Stimulated activated CD4-positive, alpha-beta T cell treated with anti-CD3 and anti-CD28 coated beads, Interleukin-15, amount 100 ng/mL, for 24 hours (primary cell): ENCODE data around the gene FANCC.

Experiments
- DNase-seq: peaks from one replicate; pipeline ENCODE4 v3.0.0-alpha.2; 2020

Gene FANCC

DNA sequence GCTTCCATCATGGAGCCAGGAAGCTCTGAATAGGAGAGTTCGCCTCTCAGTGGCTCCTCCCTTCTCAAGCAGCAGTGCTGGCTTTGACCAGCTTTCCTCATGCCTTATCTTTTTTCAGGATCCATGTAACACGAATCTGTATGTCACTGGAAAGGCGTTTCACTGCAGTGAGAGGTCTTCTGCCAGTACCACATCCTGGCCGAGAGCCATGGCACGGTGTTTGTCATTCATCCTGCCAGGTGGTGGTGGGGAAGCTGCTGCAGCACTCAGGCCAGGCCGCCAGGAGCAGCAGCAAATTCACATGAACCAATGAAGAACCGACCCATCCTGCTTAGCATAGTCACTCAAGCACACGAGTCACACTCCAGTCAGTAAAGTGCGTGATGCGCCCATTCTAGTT is 179.0 kb downstream of the FANCC start:
- DNase-seq = no peak

DNA sequence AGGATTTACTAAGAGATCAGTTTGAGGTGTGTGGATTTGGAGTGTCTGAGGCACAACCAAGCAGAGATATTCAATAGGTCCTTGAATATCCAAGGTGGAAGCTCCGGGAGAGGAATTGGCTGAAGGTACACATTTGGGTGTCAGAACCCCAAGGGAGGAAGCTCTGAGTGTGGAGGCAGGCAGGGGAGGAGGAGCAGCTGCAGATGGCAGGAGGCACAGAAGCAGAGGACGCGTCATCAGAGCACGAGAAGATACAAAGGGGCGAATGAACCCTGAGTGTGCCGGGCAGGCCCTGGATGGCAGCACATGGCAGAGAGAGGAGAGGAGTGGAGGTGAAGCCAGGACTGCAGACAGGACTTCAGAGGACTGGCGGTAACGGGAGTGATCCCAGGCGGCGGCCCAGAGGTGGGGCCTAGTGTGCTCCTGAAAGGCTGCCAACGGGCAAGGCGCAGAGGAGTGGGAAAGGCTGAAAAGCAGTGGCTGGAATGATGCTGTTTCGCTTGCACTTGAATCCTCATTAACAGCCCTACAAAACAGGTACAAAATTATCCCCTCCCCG is 179.8 kb downstream of the FANCC start:
- no peak for DNase-seq

DNA sequence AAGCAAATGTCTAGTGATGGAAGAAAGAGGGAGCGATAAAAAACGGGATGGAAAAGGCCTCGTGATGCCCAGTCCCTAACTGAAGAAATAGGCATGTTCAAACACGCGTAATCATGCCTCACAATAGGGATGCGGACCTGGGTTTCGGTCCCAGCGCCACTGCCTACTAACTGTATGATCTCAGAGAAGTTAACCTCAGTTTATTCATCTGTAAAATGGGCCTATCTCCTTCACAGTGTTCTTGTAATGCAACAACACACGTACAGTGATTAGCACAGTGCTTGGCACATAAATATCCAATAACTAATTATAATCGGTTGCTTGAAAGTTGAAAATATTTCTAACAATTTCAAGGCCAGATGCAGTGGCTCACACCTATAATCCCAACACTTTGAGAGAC is 181.8 kb downstream of the FANCC start:
- DNase-seq = no peak

DNA sequence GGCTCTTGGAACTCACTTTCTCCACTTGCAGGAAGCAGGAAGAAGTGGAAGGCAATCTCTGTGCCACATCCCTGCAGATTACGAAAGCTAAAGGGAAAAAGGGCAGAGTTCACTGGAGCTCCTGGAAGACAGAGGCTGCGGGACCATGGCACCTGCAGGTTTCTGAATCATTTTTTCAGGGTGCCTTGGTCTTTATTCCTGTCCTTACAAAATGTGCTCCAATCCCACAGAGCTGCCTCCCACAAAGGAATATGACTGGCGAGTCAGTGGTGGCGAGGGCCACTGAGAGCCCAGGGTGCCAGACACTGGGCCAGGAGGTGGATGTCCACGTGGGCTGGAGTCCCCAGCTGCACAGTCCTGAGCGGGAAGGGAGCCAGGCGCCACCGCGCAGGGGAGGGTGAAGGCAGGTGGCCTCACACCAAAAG is 183.0 kb downstream of the FANCC start:
- no peak for DNase-seq

DNA sequence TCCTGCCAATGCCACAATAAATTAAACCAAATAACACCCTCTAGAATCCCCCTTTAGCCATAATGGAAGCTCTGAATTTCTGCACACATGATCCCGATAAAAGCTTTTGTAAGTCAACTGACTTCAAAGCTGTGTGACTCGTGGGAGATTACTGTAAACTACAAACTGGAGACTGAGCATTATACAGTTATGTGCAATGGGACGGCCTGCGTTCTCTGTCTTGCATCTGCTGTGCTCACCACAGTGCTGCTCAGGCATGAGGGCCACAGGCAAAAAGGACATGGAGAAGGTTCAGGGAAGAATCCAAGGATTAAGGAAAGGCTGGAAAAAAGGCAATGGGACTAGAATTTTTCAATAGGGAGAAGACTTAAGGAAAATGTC is 184.2 kb downstream of the FANCC start:
- DNase-seq = no peak

DNA sequence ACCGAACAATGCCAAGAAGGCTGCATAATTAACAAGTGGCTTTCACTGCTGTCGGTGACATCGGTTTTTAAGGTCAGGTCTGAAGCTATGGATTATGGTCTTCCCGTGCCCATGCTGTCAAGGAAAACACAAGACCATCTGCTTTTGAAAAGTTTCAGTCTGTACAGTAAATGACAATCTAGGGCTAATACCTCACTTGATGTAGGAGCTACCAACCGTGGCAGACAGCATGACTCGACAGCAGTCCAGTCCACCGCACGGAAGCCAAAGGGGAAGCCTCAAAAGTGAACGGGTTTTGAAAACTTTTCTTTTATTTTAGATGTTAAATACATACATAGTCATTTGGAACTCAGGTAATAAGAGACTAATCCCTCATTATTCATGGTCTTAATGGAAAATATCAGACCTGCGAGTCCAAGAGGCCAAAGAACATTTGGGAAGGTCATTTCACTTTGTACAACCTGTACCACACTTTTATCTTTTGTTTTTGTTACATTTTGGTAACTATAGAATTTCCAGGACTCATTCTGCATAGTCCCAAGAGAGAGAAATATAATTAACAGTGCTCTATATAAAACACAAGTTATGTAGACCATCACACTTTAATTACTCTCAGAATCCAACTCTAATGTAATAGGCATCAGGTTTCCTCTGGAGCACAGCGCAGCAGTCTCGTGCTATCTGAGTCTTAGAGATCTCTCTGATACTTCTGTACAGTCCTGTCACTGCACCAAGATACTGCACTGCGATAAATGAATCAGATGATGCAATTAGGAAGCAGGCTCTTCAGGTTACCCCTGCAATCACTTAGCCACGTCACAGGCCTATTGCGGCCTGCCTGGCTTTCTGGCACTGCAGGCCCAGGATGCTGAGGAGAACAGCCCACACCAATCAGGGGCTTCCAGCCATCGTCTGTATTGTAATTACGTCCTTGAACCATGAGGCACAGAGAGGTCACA is 184.9 kb downstream of the FANCC start:
- no peak for DNase-seq

DNA sequence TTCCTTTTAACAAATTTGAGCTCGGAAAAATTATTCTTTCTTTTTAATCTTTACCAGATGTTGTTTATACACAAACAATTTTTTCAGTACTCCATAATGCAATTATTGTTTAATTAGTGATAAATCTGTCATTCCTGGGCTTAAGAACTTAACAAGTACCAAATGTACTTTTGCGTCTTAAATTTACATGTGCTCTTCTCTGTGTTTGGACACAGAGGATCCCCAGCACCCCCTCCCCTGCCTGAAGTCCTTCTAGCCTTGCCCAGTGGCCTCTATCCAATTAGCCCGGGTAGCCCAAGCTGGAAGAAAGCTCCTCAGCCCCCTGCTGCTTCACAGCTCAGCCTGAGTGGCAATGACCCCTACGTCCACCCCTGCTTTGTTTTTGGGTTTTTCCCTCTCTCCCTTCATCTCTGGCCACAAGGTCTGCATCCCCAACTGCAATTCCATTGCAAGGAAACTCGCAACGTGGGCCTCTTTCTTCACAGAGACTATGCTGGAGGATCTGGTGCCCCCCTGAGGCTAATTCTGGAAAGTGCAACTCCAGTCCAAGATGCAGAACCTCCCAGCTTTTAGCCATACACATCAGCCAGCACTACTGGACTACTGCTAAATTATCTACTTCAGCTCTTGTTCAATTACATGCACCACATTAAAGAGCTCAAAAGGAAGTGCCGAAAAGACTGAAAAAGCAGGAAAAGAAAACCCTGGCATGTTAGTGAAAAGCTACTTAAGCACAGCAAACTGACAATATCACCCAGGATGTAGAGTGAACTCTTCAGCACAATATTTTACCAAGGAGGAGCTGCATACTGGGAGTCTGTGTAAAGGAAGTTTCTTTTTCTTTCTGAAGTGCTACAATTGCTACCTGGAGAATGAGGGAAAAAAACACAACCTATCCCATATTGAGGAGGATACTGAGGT is 186.2 kb downstream of the FANCC start:
- peak; percentile 58 for DNase-seq

DNA sequence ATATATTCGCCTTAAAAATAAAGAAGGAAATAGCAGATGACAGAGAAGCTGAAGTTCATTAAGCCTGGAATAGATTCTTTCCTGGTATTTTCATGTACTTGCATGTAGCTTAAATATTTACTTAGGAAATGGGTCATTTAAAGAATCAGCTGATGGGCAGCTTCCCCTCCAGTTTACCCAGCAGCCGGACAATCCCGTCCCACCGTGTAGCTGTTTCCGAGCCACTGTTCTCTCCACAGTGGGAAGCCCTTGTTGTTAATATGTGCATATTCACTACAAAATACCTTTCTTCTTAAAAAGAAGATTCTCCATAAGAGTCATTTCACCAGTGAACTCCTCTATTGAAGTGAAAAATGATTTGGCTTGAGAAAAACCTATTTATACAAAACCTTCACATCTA is 187.0 kb downstream of the FANCC start:
- no peak for DNase-seq

DNA sequence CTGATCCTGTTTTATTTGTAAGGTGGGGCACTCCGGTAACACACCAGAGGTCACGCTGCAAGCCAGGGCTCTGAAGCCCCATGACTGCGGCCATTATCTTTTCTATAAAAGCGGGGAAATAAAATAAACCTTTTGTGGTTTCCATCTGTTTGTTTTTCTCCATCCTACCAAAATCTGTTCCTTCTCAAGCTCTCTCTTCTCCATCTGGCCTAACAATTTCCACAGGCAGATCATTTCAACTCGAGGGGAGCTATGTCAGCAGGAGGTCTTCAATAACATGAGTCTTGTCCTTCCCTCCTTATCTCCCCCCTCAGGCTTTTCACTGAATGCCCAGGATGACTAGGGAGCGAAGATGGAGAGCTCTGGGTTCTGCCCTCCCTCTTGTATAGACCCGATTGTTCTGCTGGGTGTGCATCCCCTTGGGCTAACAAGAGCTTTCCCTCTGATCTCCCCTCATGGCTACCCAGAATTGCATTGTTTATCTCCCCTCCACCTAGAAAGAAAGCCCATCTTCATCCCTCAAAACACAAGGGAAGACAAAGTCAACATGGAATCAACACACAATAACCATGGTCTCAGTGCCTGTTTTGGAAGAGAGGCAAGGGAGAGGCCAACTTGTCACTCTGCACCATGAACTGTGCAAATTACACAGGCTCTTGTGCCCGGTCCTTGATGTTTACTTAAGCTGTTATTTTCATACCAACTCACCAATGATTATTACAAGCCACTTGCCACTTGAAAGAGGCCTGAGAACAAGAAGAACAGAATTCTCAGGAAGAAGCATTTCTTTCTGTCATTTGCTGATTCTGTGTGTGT is 187.8 kb downstream of the FANCC start:
- no peak for DNase-seq

DNA sequence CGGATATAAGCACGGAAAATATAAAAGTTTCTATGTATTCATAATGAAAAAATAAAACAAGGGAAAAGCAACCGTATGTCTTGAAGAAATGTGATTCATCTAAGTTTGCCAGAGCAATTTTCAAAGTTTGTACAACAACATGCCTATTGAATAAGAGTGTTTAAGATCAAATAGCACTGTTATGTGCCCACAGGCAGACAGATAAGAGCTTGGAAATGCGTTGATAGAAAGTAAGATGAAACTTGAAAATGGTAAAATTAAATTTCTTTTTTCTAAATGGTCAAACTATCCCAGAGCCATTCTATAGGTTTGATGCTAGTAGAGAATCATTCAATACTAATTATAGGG is 189.4 kb downstream of the FANCC start:
- no peak for DNase-seq

DNA sequence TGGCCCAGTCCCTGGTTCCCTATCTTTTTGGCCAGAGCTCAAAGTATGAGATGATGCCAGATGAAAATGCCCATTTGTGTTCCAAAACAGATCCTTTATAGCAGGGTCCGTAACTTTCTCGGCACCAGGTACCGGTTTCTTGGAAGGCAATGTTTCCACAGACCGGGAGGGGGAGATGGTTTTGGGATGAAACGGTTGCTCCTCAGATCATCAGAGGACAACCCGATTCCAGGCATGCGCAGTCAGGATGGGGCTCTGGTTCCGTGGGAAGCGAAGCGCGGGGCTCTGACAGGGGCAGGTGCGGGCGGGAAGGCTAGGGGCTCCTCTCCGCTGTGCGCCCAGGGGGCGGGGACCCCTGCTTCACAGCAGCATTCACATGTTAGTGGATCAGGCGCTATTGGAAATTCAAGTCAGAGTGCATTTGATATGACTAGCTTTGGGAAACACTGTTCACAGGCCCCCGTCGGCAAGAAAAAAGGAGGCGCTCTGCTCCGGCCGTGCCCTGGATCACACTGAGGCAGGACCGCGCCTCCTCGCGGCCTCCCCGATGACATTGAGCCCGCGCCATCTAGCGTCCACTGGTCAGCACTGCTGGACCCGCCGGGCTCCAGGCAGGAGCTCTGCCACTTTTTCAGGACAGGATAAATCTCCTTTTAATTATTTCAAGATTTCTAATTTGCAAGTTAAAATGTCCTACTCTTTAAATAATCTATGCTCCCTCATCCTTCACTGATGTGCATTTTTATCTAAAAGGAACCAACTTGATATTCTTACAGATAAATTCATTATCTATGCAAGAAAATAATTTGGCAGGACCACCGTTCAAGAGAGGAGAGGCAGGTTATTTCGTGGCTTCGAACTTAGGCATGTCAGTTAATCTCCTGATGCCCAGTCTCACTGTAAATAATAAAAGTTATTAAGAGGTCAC is 190.0 kb downstream of the FANCC start:
- DNase-seq = peak; percentile 81

DNA sequence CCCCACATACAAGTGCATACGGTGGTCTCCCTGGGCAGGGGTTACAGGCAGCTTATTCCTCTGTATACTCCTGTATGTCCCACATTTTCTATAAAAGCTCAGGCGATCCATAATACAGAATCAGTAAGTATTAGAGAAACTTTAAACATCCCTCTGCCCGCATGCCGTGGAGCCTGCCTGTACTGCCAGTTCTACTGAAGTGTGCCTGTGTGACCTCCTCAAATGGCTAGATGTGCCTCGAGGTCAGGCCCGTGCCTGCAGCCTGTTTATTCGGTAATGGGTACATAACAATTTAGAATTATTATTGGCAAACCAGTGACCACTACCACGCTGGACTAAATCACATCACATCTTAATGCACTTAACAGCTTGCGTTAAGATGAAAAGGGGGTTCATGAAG is 190.8 kb downstream of the FANCC start:
- DNase-seq = no peak

DNA sequence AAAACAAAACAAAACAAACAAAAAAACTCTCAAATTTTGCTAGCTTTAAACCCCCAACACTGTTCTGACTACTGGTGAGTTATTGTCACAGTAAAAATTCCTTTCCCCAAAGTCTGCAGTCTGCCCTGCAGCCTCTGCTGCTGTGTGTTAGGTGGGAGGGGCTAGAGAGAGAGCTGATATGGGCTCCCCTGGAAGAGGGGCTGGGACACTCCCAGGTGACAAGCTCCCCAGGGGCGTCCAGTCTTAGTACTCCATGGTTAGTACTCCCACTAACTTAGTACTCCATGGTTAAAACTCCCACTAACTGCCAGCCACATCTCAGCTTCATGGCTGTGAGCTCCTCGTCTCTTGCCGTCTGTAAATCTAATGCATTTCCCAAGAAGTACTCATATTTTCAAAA is 191.9 kb downstream of the FANCC start:
- DNase-seq = no peak

DNA sequence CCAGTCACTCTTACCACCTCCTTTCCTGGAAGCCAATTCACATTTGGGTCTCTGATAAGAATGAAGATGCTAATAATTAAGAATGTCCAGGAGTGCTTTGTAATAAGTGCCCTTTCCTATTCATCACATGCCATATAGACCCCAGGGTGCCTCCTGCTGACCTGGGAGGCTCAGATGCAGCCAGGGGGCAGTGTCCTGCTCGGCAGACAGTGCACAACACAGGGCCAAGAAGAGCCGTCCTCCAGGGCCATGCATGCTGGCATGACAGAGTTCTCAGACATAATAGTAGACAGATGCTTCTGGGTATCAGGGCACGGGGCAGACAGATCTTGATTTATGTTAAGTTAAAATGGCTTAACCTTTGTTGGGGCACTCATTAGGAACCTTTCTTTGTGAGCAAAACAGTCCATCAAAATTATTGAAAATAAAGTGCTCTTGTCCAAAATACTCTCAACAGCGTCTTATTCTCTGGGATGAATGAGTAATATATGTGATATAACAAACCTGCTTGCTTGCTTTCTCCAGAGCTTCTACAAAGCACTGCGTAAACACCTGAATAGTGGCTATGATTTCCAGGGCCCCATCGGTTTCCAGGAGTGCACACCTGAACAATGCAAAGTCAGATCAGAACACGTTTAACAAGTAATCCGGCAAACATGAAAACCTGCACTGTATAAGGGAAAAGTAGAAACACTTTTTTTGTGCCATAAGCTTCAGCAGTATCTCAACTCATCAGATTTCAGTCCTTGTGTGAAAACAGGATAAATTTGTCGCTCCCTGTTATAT is 192.7 kb downstream of the FANCC start:
- DNase-seq = no peak

DNA sequence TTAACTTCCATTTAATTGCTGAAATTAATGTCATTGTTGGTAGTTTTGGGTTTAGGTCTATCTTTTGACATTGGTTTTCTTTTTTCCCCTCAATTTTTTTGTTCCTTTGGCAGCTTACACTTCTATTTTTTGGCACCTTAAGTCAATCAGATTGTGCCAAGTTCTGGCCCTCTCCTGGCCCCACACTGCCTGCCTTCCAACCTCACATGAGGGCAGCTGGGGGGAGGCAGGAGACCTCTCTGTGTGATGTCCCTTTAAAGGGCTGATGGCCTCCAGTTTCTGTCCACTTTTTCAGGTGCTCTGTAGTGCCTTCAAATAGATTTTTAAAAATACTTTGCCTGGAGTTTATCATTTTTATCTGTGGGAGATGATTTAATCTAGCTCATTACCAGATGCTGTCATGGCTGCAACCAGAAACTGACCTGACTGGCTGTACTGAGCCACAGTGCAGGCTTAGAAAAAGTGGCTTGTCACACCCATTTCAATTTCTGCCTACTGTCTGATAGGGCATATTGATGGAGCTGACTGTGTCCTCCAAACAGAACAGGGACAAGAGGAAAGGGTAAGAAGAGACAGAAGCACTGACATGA is 196.6 kb downstream of the FANCC start:
- DNase-seq = no peak

DNA sequence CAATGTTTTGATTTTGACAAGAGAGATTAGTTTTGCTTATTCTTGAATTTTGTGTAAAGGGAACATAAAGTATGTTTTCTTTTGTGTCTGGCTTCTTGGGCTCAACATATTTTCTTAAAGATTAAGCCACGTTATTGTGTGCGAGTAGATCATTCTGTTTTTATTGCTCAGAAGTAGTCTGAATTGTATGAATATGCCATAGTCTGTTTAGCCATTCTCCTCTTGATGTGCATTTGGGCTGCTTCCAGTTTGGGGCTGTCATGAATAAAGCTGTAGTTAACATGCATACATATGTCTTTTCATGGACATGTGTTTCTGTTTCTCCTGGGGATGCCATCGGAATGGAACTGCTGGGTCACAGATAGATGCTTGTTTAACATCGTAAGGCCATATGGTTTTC is 198.9 kb downstream of the FANCC start:
- no peak for DNase-seq

DNA sequence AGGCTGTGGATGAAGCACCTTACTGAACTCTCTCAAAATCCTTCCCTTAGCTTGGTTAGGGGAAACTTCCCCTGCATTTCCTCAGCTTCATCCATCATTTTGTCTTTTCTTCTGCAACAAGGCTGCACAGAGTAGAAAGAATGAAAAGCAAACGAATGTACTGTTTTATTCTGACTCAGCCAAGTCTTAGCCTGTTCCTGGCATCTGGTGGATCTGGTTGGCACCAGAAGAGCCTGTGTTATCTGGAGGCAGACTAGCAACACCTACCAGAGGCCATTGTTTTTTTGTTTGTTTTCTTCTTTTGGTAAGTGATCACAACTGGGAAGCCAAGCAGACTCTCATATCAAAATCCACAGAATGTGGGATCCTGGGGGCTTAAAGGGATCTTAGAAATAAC is 200.7 kb downstream of the FANCC start:
- no peak for DNase-seq

DNA sequence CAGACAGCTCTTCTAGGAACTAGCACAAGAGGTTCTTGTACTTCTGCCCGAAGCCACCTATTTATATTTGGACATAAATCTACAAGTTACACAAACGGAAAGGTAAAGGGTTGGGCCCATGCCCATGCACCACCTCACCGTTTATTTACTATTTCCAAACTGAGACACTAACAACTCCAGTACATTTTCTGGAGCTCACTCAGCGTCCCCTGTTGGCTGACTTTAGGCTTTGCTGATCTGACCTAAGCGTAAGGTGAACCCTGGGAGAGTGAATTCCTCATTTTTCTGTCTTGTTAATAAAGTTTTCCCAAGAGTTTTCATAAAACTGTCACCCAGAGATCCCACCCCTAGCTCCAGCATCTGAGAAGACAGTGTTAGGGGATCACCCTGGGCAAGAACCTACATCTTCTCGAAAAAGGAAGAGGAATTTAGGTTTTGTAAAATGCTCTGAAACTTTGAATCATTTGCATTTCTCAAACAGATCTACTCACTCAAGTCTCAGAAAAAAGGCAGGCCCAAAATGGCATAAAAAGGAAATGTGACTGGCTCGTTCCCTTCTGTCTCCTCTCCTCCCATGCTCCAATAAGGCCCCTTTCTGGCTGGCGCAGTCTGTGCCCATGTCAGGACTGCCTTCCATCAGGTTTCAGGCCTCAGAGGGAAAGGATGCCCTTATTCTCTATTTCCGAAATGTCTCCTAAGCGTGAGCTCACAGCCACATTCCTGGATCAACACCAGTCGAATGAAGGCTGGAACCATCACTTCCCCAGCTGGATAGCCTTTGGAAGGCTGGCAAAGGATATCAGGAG is 201.3 kb downstream of the FANCC start:
- DNase-seq = no peak

DNA sequence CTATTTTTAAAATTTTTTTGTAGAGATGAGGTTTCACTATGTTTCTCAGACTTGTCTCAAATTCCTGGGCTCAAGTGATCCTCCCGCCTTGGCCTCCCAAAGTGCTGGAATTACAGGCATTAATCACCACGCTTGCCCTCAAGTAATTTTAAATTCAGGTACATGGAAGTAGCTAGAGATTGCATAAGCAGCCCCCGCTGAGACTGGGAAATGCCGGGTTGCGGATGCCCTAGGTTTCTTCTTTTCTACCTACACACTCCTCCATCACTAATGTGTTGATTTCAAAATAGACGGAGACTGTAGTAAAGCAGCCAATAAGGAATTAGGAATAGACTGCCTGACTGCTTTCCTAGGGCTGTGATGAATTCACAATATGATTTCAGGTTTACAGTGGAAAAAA is 202.4 kb downstream of the FANCC start:
- DNase-seq = no peak
